WTC11 (cell line): ENCODE results near the gene MR1. TPM values are rescaled to one million over a fixed set of nuclear protein-coding genes. Genes with fewer than 3 reads are reported as not detected.

Source experiments
- ATF1 ChIP-seq: sonication (generic); formaldehyde crosslinking; IDR thresholded peaks from 2 replicates; pipeline ENCODE4 v1.8.1; 2023; ENCODE audit warnings: mild to moderate bottlenecking, moderate library complexity, missing genetic modification reagents
- CTCF ChIP-seq: fragments of 200-600 bp; IDR thresholded peaks from 2 replicates; pipeline ENCODE4 v1.8.0; 2022; ENCODE audit warnings: antibody characterized with exemption
- EMX1 ChIP-seq: fragments of 250-450 bp; sonication (Bioruptor Pico); IDR thresholded peaks from 2 replicates; pipeline ENCODE4 v1.8.0; 2021; ENCODE audit warnings: mild to moderate bottlenecking
- FOXJ3 ChIP-seq: sonication (generic); formaldehyde crosslinking; IDR thresholded peaks from 2 replicates; pipeline ENCODE4 v1.9.0; 2021; ENCODE audit warnings: missing genetic modification reagents, mild to moderate bottlenecking, borderline replicate concordance
- FOXP4 ChIP-seq: sonication (generic); formaldehyde crosslinking; IDR thresholded peaks from 2 replicates; pipeline ENCODE4 v1.8.0; 2022; ENCODE audit warnings: mild to moderate bottlenecking, missing genetic modification reagents
- KAT7 ChIP-seq: sonication (generic); formaldehyde crosslinking; IDR thresholded peaks from 2 replicates; pipeline ENCODE4 v1.8.1; 2023; ENCODE audit warnings: missing genetic modification reagents, mild to moderate bottlenecking, borderline replicate concordance
- NFATC4 ChIP-seq: fragments of 250-450 bp; sonication (Bioruptor Pico); IDR thresholded peaks from 2 replicates; pipeline ENCODE4 v1.9.0; 2021; ENCODE audit warnings: mild to moderate bottlenecking
- NR3C1 ChIP-seq: sonication (generic); formaldehyde crosslinking; conservative IDR thresholded peaks from 2 replicates; pipeline ENCODE4 v1.8.1; 2023; ENCODE audit warnings: low read depth, mild to moderate bottlenecking, missing genetic modification reagents
- SMAD3 ChIP-seq: sonication (generic); formaldehyde crosslinking; IDR thresholded peaks from 2 replicates; pipeline ENCODE4 v1.8.0; 2022; ENCODE audit warnings: missing genetic modification reagents, mild to moderate bottlenecking, borderline replicate concordance
- TEAD1 ChIP-seq: sonication (generic); formaldehyde crosslinking; IDR thresholded peaks from 2 replicates; pipeline ENCODE4 v1.8.0; 2022; ENCODE audit warnings: mild to moderate bottlenecking, missing genetic modification reagents
- USF2 ChIP-seq: sonication (generic); formaldehyde crosslinking; IDR thresholded peaks from 2 replicates; pipeline ENCODE4 v1.8.1; 2023; ENCODE audit warnings: mild to moderate bottlenecking, missing genetic modification reagents, moderate library complexity
- ZBTB21 ChIP-seq: sonication (generic); formaldehyde crosslinking; IDR thresholded peaks from 2 replicates; pipeline ENCODE4 v1.8.1; 2023; ENCODE audit warnings: mild to moderate bottlenecking, missing genetic modification reagents, borderline replicate concordance
- ZNF317 ChIP-seq: sonication (generic); formaldehyde crosslinking; IDR thresholded peaks from 2 replicates; pipeline ENCODE4 v1.8.1; 2023; ENCODE audit warnings: low read depth, mild to moderate bottlenecking, moderate library complexity, missing genetic modification reagents, borderline replicate concordance
- total RNA-seq: library from RNA; stranded (reverse); gene quantifications from 3 replicates; pipeline ENCODE4 v1.2.3, GENCODE V29; 2021
- TF ChIP-seq, protein P1 (sequence below): sonication (generic); formaldehyde crosslinking; IDR thresholded peaks from 2 replicates; pipeline ENCODE4 v1.8.0; 2023; ENCODE audit warnings: missing genetic modification reagents, mild to moderate bottlenecking, borderline replicate concordance
- TF ChIP-seq, protein P2 (sequence below): sonication (generic); formaldehyde crosslinking; IDR thresholded peaks from 2 replicates; pipeline ENCODE4 v1.8.1; 2022; ENCODE audit warnings: low read depth, missing genetic modification reagents, borderline replicate concordance
- TF ChIP-seq, protein P3 (sequence below): sonication (generic); formaldehyde crosslinking; IDR thresholded peaks from 2 replicates; pipeline ENCODE4 v1.8.1; 2023; ENCODE audit warnings: mild to moderate bottlenecking, missing genetic modification reagents, borderline replicate concordance
- TF ChIP-seq, protein P4 (sequence below): sonication (generic); formaldehyde crosslinking; IDR thresholded peaks from 2 replicates; pipeline ENCODE4 v1.8.1; 2023; ENCODE audit warnings: mild to moderate bottlenecking, missing genetic modification reagents, moderate library complexity
- TF ChIP-seq, protein P5 (sequence below): fragments of 250-450 bp; sonication (Bioruptor Pico); IDR thresholded peaks from 2 replicates; pipeline ENCODE4 v2.1.2; 2022; ENCODE audit warnings: mild to moderate bottlenecking, moderate library complexity

MR1 gene
- total RNA-seq, 1 experiment from 2014 or later = 0.28 TPM

DNA sequence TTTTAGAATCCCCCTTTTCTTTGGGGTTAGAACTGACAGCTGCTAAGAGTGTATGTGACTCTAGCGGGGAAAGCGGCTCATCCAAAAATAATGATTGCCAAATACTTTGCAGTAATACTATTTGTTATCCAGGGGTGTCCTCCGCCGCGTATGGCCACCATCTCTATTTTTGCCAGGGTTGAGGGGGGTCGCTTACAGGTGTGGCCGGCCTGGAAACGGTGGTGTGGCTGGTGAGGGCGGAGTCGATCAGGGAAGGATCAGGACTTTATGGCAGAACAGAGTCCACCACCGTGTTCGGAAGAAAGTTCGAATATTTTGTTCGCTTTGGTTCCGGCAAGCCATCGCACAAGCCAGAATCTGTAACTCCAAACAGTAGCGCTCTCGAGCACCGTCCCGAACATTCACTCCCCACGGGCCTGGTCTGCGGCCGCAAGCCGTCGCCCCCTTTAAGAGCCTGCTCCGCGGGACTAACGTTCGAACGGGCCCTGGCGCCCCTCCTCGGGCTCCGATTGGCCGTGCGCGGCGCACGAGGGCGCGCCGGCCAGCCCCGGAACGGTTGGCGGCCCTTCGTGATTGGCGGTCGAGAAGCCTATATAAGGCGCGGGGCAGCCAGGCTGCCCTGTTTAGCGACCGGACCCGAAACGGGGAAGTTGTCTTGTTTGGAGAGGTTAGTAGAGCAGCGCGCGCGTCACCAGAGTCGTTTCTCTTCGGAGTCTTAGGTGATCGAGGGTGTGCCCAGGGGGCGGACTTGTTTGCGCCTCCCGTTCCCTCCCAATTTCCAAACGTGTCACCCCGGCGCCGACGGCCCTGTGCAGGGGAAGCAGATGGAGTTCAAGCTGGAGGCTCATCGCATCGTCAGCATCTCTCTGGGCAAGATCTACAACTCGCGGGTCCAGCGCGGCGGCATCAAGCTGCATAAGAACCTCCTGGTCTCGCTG lies 54.6 kb downstream of the MR1 start, which contains the start of gene IER5 (continued):
- TF ChIP-seq, protein P1, sequence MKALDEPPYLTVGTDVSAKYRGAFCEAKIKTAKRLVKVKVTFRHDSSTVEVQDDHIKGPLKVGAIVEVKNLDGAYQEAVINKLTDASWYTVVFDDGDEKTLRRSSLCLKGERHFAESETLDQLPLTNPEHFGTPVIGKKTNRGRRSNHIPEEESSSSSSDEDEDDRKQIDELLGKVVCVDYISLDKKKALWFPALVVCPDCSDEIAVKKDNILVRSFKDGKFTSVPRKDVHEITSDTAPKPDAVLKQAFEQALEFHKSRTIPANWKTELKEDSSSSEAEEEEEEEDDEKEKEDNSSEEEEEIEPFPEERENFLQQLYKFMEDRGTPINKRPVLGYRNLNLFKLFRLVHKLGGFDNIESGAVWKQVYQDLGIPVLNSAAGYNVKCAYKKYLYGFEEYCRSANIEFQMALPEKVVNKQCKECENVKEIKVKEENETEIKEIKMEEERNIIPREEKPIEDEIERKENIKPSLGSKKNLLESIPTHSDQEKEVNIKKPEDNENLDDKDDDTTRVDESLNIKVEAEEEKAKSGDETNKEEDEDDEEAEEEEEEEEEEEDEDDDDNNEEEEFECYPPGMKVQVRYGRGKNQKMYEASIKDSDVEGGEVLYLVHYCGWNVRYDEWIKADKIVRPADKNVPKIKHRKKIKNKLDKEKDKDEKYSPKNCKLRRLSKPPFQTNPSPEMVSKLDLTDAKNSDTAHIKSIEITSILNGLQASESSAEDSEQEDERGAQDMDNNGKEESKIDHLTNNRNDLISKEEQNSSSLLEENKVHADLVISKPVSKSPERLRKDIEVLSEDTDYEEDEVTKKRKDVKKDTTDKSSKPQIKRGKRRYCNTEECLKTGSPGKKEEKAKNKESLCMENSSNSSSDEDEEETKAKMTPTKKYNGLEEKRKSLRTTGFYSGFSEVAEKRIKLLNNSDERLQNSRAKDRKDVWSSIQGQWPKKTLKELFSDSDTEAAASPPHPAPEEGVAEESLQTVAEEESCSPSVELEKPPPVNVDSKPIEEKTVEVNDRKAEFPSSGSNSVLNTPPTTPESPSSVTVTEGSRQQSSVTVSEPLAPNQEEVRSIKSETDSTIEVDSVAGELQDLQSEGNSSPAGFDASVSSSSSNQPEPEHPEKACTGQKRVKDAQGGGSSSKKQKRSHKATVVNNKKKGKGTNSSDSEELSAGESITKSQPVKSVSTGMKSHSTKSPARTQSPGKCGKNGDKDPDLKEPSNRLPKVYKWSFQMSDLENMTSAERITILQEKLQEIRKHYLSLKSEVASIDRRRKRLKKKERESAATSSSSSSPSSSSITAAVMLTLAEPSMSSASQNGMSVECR (CRISPR knock-in tag) = no peak
- TF ChIP-seq ZBTB21 (no peak), FOXP4 (CRISPR knock-in tag) (0 out of 2 replicates have a peak, but pooled peaks have one; percentile 62), USF2 (CRISPR knock-in tag) (peak; percentile 83), ZNF317 (no peak), CTCF (no peak), SMAD3 (peak; percentile 83), ATF1 (no peak), NFATC4 (no peak), TEAD1 (peak; percentile 37; the same call in 1 of the 2 replicates), NR3C1 (no peak), KAT7 (CRISPR knock-in tag) (no peak), EMX1 (CRISPR knock-in tag) (no peak), FOXJ3 (CRISPR knock-in tag) (no peak)
- TF ChIP-seq, protein P2, sequence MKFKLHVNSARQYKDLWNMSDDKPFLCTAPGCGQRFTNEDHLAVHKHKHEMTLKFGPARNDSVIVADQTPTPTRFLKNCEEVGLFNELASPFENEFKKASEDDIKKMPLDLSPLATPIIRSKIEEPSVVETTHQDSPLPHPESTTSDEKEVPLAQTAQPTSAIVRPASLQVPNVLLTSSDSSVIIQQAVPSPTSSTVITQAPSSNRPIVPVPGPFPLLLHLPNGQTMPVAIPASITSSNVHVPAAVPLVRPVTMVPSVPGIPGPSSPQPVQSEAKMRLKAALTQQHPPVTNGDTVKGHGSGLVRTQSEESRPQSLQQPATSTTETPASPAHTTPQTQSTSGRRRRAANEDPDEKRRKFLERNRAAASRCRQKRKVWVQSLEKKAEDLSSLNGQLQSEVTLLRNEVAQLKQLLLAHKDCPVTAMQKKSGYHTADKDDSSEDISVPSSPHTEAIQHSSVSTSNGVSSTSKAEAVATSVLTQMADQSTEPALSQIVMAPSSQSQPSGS = no peak
- TF ChIP-seq, protein P3, sequence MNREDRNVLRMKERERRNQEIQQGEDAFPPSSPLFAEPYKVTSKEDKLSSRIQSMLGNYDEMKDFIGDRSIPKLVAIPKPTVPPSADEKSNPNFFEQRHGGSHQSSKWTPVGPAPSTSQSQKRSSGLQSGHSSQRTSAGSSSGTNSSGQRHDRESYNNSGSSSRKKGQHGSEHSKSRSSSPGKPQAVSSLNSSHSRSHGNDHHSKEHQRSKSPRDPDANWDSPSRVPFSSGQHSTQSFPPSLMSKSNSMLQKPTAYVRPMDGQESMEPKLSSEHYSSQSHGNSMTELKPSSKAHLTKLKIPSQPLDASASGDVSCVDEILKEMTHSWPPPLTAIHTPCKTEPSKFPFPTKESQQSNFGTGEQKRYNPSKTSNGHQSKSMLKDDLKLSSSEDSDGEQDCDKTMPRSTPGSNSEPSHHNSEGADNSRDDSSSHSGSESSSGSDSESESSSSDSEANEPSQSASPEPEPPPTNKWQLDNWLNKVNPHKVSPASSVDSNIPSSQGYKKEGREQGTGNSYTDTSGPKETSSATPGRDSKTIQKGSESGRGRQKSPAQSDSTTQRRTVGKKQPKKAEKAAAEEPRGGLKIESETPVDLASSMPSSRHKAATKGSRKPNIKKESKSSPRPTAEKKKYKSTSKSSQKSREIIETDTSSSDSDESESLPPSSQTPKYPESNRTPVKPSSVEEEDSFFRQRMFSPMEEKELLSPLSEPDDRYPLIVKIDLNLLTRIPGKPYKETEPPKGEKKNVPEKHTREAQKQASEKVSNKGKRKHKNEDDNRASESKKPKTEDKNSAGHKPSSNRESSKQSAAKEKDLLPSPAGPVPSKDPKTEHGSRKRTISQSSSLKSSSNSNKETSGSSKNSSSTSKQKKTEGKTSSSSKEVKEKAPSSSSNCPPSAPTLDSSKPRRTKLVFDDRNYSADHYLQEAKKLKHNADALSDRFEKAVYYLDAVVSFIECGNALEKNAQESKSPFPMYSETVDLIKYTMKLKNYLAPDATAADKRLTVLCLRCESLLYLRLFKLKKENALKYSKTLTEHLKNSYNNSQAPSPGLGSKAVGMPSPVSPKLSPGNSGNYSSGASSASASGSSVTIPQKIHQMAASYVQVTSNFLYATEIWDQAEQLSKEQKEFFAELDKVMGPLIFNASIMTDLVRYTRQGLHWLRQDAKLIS (CRISPR knock-in tag) = no peak
- TF ChIP-seq, protein P4, sequence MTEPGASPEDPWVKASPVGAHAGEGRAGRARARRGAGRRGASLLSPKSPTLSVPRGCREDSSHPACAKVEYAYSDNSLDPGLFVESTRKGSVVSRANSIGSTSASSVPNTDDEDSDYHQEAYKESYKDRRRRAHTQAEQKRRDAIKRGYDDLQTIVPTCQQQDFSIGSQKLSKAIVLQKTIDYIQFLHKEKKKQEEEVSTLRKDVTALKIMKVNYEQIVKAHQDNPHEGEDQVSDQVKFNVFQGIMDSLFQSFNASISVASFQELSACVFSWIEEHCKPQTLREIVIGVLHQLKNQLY (CRISPR knock-in tag) = no peak
- TF ChIP-seq, protein P5, sequence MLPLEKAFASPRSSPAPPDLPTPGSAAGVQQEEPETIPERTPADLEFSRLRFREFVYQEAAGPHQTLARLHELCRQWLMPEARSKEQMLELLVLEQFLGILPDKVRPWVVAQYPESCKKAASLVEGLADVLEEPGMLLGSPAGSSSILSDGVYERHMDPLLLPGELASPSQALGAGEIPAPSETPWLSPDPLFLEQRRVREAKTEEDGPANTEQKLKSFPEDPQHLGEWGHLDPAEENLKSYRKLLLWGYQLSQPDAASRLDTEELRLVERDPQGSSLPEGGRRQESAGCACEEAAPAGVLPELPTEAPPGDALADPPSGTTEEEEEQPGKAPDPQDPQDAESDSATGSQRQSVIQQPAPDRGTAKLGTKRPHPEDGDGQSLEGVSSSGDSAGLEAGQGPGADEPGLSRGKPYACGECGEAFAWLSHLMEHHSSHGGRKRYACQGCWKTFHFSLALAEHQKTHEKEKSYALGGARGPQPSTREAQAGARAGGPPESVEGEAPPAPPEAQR = no peak
